HCT116 (cell line): Measurements from ENCODE around the gene NOL9.

Experiments
- EGR1 ChIP-seq: IDR thresholded peaks from 2 replicates; pipeline ENCODE4 v1.6.1; 2012; ENCODE audit warnings: low read depth
- POLR2A ChIP-seq: IDR thresholded peaks from 2 replicates; pipeline ENCODE4 v1.7.0; 2011; ENCODE audit warnings: borderline replicate concordance; ENCODE audit not compliant: insufficient read depth, insufficient read length; ENCODE audit errors: extremely low read depth
- RAD21 ChIP-seq: IDR thresholded peaks from 2 replicates; pipeline ENCODE4 v1.6.1; 2012; ENCODE audit warnings: low read depth, mild to moderate bottlenecking
- TF ChIP-seq, protein P1 (sequence below), 3 experiments: fragments of 200-600 bp in 1 of 3; sonication (generic) in 1 of 3; IDR thresholded peaks in 2 of 3; conservative IDR thresholded peaks in 1 of 3; 2 replicates each; pipeline ENCODE4 v1.5.1; 2012 to 2017; ENCODE audit warnings: low read depth in 2 of 3, low read length in 2 of 3, antibody characterized with exemption in 1 of 3, borderline replicate concordance in 1 of 3, control low read depth in 1 of 3, mild to moderate bottlenecking in 1 of 3, mixed read lengths in 1 of 3, mixed run types in 1 of 3, moderate library complexity in 1 of 3; ENCODE audit not compliant: insufficient read depth in 1 of 3

DNA sequence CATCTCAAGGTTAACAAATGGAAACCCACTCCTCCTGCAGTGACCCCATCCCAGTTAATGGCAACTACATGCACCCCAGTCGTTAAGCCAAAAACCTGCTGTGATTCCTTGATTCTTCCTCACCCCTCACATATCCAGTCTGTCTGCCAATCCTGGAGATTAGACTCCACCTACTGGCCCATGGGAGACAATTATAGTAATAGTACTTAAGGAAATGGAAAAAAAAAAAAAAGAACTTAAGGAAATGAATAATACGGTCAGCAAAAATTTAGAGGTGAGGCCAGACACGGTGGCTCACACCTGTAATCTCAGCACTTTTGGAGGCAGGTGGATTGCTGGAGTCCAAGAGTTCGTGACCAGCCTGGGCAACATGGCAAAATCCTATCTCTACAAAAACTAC is 7.0 kb downstream of the NOL9 start:
- TF ChIP-seq, protein P1, sequence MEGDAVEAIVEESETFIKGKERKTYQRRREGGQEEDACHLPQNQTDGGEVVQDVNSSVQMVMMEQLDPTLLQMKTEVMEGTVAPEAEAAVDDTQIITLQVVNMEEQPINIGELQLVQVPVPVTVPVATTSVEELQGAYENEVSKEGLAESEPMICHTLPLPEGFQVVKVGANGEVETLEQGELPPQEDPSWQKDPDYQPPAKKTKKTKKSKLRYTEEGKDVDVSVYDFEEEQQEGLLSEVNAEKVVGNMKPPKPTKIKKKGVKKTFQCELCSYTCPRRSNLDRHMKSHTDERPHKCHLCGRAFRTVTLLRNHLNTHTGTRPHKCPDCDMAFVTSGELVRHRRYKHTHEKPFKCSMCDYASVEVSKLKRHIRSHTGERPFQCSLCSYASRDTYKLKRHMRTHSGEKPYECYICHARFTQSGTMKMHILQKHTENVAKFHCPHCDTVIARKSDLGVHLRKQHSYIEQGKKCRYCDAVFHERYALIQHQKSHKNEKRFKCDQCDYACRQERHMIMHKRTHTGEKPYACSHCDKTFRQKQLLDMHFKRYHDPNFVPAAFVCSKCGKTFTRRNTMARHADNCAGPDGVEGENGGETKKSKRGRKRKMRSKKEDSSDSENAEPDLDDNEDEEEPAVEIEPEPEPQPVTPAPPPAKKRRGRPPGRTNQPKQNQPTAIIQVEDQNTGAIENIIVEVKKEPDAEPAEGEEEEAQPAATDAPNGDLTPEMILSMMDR (IDR thresholded peaks at IDR 0.05 in 2 of 3, conservative IDR thresholded peaks at IDR 0.05 in 1 of 3; ENCODE audit: borderline replicate concordance in 1 of 3, insufficient read depth in 1 of 3, low read depth in 2 of 3, low read length in 2 of 3) = peak in 1 of 3 experiments; percentile 21; a peak in 2 of 6 replicates
- TF ChIP-seq POLR2A (no peak), EGR1 (no peak), RAD21 (peak; percentile 44)
